Activated naive CD4-positive, alpha-beta T cell treated with anti-CD3 and anti-CD28 coated beads, Interleukin-2, amount 50 U/mL, for 24 hours (primary cell): Measurements from ENCODE around the gene MAPRE2.
"Not testable (repeated sequence)": the region's sequence is repeated elsewhere in the genome, so short reads cannot be mapped to it uniquely, and the experiment has no call there.

Experiments used
- H3K27ac Mint-ChIP-seq: one replicate; pipeline ENCODE4 v1.8.0; 2021; ENCODE audit warnings: mild to moderate bottlenecking, mixed read lengths
- H3K27me3 Mint-ChIP-seq: one replicate; pipeline ENCODE4 v1.8.0; 2021; ENCODE audit warnings: mixed read lengths
- H3K36me3 Mint-ChIP-seq: one replicate; pipeline ENCODE4 v1.8.0; 2021; ENCODE audit warnings: mixed read lengths
- H3K4me1 Mint-ChIP-seq: one replicate; pipeline ENCODE4 v1.8.0; 2021; ENCODE audit warnings: mixed read lengths
- H3K4me3 Mint-ChIP-seq: one replicate; pipeline ENCODE4 v1.8.0; 2021; ENCODE audit warnings: mild to moderate bottlenecking, mixed read lengths
- H3K9me3 Mint-ChIP-seq: one replicate; pipeline ENCODE4 v1.8.0; 2021; ENCODE audit warnings: mixed read lengths

The MAPRE2 gene

GRCh38 chr18:35132021-35132902, 91.0 kb downstream of the MAPRE2 start:
- Mint-ChIP-seq H3K9me3 (no peaks in the 10 kb centered on the region), H3K36me3 (peaks cover 8% of the 10 kb centered on the region), H3K4me3 (no peak overlapping the region), H3K4me1 (peaks cover 4% of the 10 kb centered on the region), H3K27me3 (no peaks in the 10 kb centered on the region), H3K27ac (peak overlapping the region; percentile 89)

DNA sequence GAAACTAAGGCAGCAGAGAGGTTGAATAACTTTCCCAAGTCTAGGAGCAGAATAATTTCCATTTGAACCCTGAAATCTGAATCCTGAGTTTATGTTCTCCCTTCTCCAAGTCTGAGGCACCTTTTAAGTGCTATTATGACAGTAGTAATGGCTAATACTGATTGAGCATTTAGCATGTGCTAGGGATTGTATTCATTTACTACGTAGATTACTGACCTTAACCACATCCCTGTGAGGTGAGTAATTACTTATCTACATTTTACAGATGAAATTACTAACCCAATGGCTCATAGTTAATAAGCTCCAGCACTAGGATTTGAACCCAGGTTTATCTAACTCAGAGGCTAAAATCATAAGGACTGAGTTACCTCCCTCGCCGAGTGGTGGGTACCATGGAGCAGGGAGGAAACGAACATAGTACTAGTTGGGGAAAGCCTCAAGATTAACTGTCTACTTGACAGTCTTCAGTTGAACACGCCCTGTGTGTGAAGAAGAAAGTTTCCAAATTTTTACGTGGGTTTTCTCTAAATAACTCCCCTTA, 93.0 kb downstream of the MAPRE2 start:
- Mint-ChIP-seq H3K4me3 (no peak overlapping the region), H3K27me3 (no peaks in the 10 kb centered on the region), H3K9me3 (no peaks in the 10 kb centered on the region), H3K4me1 (peaks cover 4% of the 10 kb centered on the region), H3K36me3 (peaks cover 2% of the 10 kb centered on the region), H3K27ac (no peak overlapping the region)

DNA sequence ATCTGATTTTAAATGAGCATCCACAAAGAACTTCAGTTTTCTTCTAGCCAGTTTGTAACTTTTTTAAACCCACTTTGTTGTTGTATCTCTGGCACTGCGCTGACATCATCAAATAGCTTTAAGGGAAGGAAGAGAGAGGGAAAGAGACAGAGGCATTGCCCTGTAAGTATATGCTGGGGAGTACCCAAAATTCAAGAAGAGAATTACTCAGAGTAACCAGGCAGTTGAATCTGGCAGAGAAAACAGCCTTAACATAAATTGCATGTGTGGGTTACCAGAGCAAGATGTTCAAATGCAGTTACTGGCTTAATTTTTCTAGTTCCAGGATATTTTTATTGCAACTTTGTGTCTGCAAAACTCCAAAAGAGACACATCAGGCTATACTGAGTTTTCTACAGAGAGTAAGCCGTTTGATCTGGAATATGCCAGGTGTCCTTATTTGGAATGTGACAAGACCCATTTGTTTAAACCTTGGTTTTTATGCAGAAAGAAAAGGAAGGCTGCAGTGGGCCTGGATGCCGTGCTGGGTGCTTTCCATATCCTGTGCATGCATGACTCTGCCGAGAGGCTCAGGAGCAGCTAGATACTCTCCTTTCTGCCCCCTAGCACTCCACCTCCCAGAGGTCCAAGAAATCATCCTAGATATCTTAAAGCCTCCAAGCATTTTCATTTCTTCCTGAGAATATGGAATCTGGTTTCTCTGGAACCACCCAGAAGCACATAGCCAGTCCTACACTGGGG, 93.7 kb downstream of the MAPRE2 start:
- no peak overlapping the region for H3K4me3 Mint-ChIP-seq
- peak overlapping the region; percentile 79 for H3K27ac Mint-ChIP-seq
- peaks cover 4% of the 10 kb centered on the region for H3K4me1 Mint-ChIP-seq
- no peaks in the 10 kb centered on the region for H3K9me3 Mint-ChIP-seq
- no peaks in the 10 kb centered on the region for H3K27me3 Mint-ChIP-seq
- H3K36me3 Mint-ChIP-seq = peaks cover 4% of the 10 kb centered on the region

GRCh38 chr18:35136248-35136647, 95.0 kb downstream of the MAPRE2 start:
- Mint-ChIP-seq H3K27ac (no peak overlapping the region), H3K4me1 (peaks cover 4% of the 10 kb centered on the region), H3K4me3 (no peak overlapping the region)

GRCh38 chr18:35136885-35137284, 95.7 kb downstream of the MAPRE2 start:
- Mint-ChIP-seq H3K4me1 (peaks cover 5% of the 10 kb centered on the region), H3K36me3 (peaks cover 9% of the 10 kb centered on the region), H3K4me3 (no peak overlapping the region), H3K27ac (no peak overlapping the region), H3K27me3 (no peaks in the 10 kb centered on the region), H3K9me3 (no peaks in the 10 kb centered on the region)

More at GRCh38 chr18:35136248-35136647, 95.0 kb downstream of the MAPRE2 start:
- Mint-ChIP-seq H3K27me3 (no peaks in the 10 kb centered on the region), H3K9me3 (no peaks in the 10 kb centered on the region), H3K36me3 (peaks cover 9% of the 10 kb centered on the region)

DNA sequence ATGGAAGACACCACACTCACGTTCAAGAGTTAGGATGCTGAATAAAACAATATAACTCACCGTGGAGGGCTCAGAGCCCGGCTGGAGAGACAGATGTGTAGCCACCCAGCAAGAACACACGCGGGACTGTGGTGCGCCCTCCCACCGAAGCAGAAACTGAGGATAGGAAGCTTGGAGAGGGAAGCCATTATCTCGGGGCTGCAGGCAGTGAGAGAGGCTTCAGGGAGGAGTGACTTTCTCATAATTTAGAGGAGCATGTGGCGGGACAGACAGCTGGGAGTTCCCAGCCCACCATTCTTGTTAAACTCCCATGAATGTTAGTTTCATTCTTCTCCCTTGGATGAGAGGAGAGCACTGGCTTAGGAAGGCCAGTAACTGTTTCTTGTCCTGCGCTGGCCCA, 96.4 kb downstream of the MAPRE2 start:
- no peak overlapping the region for H3K4me3 Mint-ChIP-seq
- H3K36me3 Mint-ChIP-seq = peaks cover 9% of the 10 kb centered on the region
- H3K9me3 Mint-ChIP-seq = no peaks in the 10 kb centered on the region
- no peaks in the 10 kb centered on the region for H3K27me3 Mint-ChIP-seq
- H3K4me1 Mint-ChIP-seq = peaks cover 7% of the 10 kb centered on the region
- no peak overlapping the region for H3K27ac Mint-ChIP-seq

- Mint-ChIP-seq H3K4me1 (peaks cover 7% of the 10 kb centered on the region), H3K27me3 (no peaks in the 10 kb centered on the region), H3K27ac (no peak overlapping the region), H3K36me3 (peaks cover 9% of the 10 kb centered on the region), H3K9me3 (no peaks in the 10 kb centered on the region), H3K4me3 (no peak overlapping the region)
Observed at GRCh38 chr18:35138773-35139172, 97.6 kb downstream of the MAPRE2 start.

- no peaks in the 10 kb centered on the region for H3K27me3 Mint-ChIP-seq
- peaks cover 7% of the 10 kb centered on the region for H3K4me1 Mint-ChIP-seq
- no peak overlapping the region for H3K4me3 Mint-ChIP-seq
- no peaks in the 10 kb centered on the region for H3K9me3 Mint-ChIP-seq
- no peak overlapping the region for H3K27ac Mint-ChIP-seq
- peaks cover 9% of the 10 kb centered on the region for H3K36me3 Mint-ChIP-seq
Observed at GRCh38 chr18:35139517-35139916, 98.3 kb downstream of the MAPRE2 start.

- Mint-ChIP-seq H3K27me3 (no peaks in the 10 kb centered on the region), H3K4me1 (peaks cover 7% of the 10 kb centered on the region), H3K9me3 (no peaks in the 10 kb centered on the region), H3K27ac (no peak overlapping the region), H3K36me3 (peaks cover 9% of the 10 kb centered on the region), H3K4me3 (no peak overlapping the region)
Observed at GRCh38 chr18:35141077-35141476, 99.9 kb downstream of the MAPRE2 start.

- H3K4me3 Mint-ChIP-seq = no peak overlapping the region
- peaks cover 7% of the 10 kb centered on the region for H3K4me1 Mint-ChIP-seq
- H3K27me3 Mint-ChIP-seq = no peaks in the 10 kb centered on the region
- H3K9me3 Mint-ChIP-seq = no peaks in the 10 kb centered on the region
- peak overlapping the region; percentile 25 for H3K27ac Mint-ChIP-seq
- peaks cover 11% of the 10 kb centered on the region for H3K36me3 Mint-ChIP-seq
Observed at GRCh38 chr18:35141567-35142274, 100.5 kb downstream of the MAPRE2 start.

- H3K36me3 Mint-ChIP-seq = peaks cover 11% of the 10 kb centered on the region
- peaks cover 7% of the 10 kb centered on the region for H3K4me1 Mint-ChIP-seq
- H3K4me3 Mint-ChIP-seq = no peak overlapping the region
- peak overlapping the region; percentile 25 for H3K27ac Mint-ChIP-seq
- H3K9me3 Mint-ChIP-seq = no peaks in the 10 kb centered on the region
- no peaks in the 10 kb centered on the region for H3K27me3 Mint-ChIP-seq
Observed at GRCh38 chr18:35142275-35142615, 101.0 kb downstream of the MAPRE2 start.

- no peaks in the 10 kb centered on the region for H3K27me3 Mint-ChIP-seq
- peaks cover 14% of the 10 kb centered on the region for H3K36me3 Mint-ChIP-seq
- H3K9me3 Mint-ChIP-seq = peaks cover 5% of the 10 kb centered on the region
- H3K4me1 Mint-ChIP-seq = peaks cover 7% of the 10 kb centered on the region
- H3K27ac Mint-ChIP-seq = peak overlapping the region; percentile 18
- H3K4me3 Mint-ChIP-seq = no peak overlapping the region
Observed at GRCh38 chr18:35143622-35144596, 102.7 kb downstream of the MAPRE2 start.

DNA sequence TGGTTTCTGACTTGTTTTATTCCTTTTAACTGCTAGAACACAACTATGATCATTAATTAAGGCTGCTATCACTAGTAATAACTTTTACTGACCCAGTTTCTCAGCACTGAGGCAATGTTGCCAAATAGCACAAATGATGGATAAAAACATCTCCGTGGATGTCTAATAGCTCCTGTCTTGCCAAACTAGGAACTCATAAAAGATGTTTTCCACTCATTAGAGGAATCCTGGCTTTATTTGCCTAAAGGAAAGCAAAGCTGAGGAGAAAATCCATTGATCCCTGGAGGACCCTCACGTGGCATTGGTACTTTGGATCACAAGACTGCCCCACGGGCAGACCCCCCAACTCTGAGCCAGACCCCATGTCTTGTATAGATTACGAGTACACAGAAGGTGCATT, 103.5 kb downstream of the MAPRE2 start:
- Mint-ChIP-seq H3K4me3 (no peak overlapping the region), H3K27me3 (no peaks in the 10 kb centered on the region), H3K4me1 (peaks cover 7% of the 10 kb centered on the region), H3K36me3 (peaks cover 21% of the 10 kb centered on the region), H3K9me3 (peaks cover 10% of the 10 kb centered on the region), H3K27ac (no peak overlapping the region)

- H3K4me1 Mint-ChIP-seq = peaks cover 16% of the 10 kb centered on the region
- H3K9me3 Mint-ChIP-seq = peaks cover 10% of the 10 kb centered on the region
- not testable (repeated sequence) for H3K4me3 Mint-ChIP-seq, H3K27ac Mint-ChIP-seq, H3K27me3 Mint-ChIP-seq
- H3K36me3 Mint-ChIP-seq = peaks cover 16% of the 10 kb centered on the region
Observed at GRCh38 chr18:35150195-35150594, 109.0 kb downstream of the MAPRE2 start.
